ENCODE measurements around the gene GARIN5B.
A peak's percentile ranks its signal among the peaks of the same experiment; 100 is the strongest.
"Not testable (repeated sequence)": the region's sequence is repeated elsewhere in the genome, so short reads cannot be mapped to it uniquely, and the experiment has no call there.

Gene GARIN5B

GRCh38 chr19:55406826-55407549 is 43.9 kb upstream of the GARIN5B start:
- ChIA-PET CTCF (interaction anchor here (1.0 kb wide), 1 partner anchor 61 kb away, joined by 3 read pairs; no protein-coding TSS in a partner anchor), POLR2A (interaction anchor here (0.6 to 3.8 kb wide), 23 partner anchors 8 to 260 kb away, joined by 3 to 72 read pairs (median 4); partner anchors contain the start of genes HSPBP1, KMT5C, PPP6R1 and SYT5)
- no peak for TF ChIP-seq ZNF384 (IDR thresholded peaks at IDR 0.05)
- TF ChIP-seq, protein P1, sequence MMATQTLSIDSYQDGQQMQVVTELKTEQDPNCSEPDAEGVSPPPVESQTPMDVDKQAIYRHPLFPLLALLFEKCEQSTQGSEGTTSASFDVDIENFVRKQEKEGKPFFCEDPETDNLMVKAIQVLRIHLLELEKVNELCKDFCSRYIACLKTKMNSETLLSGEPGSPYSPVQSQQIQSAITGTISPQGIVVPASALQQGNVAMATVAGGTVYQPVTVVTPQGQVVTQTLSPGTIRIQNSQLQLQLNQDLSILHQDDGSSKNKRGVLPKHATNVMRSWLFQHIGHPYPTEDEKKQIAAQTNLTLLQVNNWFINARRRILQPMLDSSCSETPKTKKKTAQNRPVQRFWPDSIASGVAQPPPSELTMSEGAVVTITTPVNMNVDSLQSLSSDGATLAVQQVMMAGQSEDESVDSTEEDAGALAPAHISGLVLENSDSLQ (IDR thresholded peaks at IDR 0.05): peak; percentile 75
- no peak for DNase-seq (ENCODE audit: extremely low spot score)

DNA sequence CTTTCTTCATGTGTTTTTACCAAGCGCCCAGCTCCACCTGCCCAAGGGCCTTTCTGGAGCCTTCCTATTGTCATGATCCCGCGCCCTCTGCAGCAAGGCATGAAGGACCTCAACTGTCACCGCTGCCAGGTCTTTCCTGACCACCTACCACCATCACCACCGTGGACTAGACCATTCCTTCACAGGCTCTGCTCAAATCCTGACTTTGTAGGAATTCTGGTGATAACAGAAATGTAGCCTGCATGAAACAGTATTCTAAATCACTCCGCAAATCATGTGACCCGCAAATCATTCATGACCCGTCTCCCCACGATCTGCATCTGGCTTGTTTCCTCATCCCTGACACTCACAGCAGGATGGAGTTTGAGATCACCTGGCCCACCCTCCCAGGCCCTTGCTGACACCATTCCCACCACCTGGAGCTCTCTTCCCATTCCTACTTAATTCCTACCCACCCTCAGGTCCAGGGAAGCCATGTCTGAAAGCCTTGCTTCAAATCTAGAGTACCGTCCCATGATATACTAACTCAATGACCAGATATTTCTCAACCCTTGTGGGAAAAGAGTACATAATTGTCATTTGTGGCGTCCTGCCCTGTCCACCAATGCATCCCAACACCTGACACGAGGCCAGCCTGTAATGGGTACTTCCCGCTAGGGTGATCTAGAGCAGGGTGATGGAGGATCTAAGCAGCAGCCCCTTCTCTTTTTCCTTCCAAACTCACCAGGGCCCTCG is 43.2 kb upstream of the GARIN5B start:
- TF ChIP-seq CTBP1 (IDR thresholded peaks at IDR 0.05; ENCODE audit: borderline replicate concordance) (no peak), LEF1 (IDR thresholded peaks at IDR 0.05; ENCODE audit: borderline replicate concordance) (no peak), ZNF384 (IDR thresholded peaks at IDR 0.05) (no peak), FOXA1 (IDR thresholded peaks at IDR 0.05) (no peak), SUZ12 (IDR thresholded peaks at IDR 0.05) (no peak), L3MBTL2 (conservative IDR thresholded peaks at IDR 0.05) (no peak)
- ChIA-PET CTCF (no interaction called here), POLR2A (interaction anchor here (1.0 to 3.8 kb wide), 7 partner anchors 14 to 147 kb away, joined by 3 to 72 read pairs (median 9); partner anchors contain the start of genes HSPBP1, KMT5C and PPP6R1)
- no peak for DNase-seq (ENCODE audit: extremely low spot score)

DNA sequence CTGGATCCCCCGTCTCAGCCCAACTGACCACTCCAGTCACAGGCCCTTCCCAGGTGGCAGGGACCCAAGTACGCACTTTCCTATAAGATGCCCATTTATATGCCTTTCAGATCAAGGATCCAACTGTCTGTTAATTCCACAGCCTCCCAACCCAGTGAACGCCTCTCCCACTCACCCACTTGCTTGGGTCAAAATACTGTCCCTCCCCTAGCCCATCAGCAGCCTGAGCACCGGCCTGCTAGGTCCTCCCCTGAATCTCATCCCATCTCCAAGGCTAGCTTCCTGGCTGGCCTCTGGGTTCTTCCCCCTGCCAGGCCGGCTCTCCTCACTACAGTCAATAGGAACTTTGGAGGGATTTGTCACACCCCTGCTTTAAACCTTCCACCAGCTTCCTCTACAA is 42.6 kb upstream of the GARIN5B start:
- TF ChIP-seq ELF4 (IDR thresholded peaks at IDR 0.05) (no peak), BHLHE40 (IDR thresholded peaks at IDR 0.05; ENCODE audit: borderline replicate concordance) (no peak), L3MBTL2 (conservative IDR thresholded peaks at IDR 0.05) (no peak), SUZ12 (IDR thresholded peaks at IDR 0.05) (no peak), HDGF (IDR thresholded peaks at IDR 0.05; ENCODE audit: borderline replicate concordance) (no peak), NFRKB (IDR thresholded peaks at IDR 0.05) (no peak), SP1 (IDR thresholded peaks at IDR 0.05) (no peak), CTBP1 (IDR thresholded peaks at IDR 0.05; ENCODE audit: borderline replicate concordance) (no peak), ZNF384 (IDR thresholded peaks at IDR 0.05) (no peak), LEF1 (IDR thresholded peaks at IDR 0.05; ENCODE audit: borderline replicate concordance) (no peak)
- ChIA-PET CTCF (no interaction called here), POLR2A (interaction anchor here (1.0 to 3.8 kb wide), 3 partner anchors 13 to 104 kb away, joined by 3 to 72 read pairs (median 26); partner anchors contain the start of gene KMT5C)
- no peak for DNase-seq (ENCODE audit: extremely low spot score)

- DNase-seq (ENCODE audit: extremely low spot score): no peak
- ChIA-PET POLR2A (interaction anchor here (0.7 to 1.0 kb wide), 2 partner anchors 27 to 63 kb away, joined by 3 read pairs; no protein-coding TSS in a partner anchor), CTCF (no interaction called here)
- TF ChIP-seq ZNF384 (IDR thresholded peaks at IDR 0.05) (no peak), ARNT (IDR thresholded peaks at IDR 0.05) (no peak), L3MBTL2 (conservative IDR thresholded peaks at IDR 0.05) (no peak), CTBP1 (IDR thresholded peaks at IDR 0.05; ENCODE audit: borderline replicate concordance) (no peak), BHLHE40 (IDR thresholded peaks at IDR 0.05; ENCODE audit: borderline replicate concordance) (no peak), FOXM1 (IDR thresholded peaks at IDR 0.05; ENCODE audit: borderline replicate concordance) (no peak), LEF1 (IDR thresholded peaks at IDR 0.05; ENCODE audit: borderline replicate concordance) (no peak), ELF4 (IDR thresholded peaks at IDR 0.05) (no peak), FOXA1 (IDR thresholded peaks at IDR 0.05) (no peak), FOXK2 (IDR thresholded peaks at IDR 0.05) (no peak), SUZ12 (IDR thresholded peaks at IDR 0.05) (no peak), SP1 (IDR thresholded peaks at IDR 0.05) (no peak), TARDBP (IDR thresholded peaks at IDR 0.05) (no peak)
- TF ChIP-seq, protein P1 (IDR thresholded peaks at IDR 0.05): no peak
Measured at GRCh38 chr19:55402509-55402908, 39.4 kb upstream of the GARIN5B start.

GRCh38 chr19:55401390-55401789 is 38.3 kb upstream of the GARIN5B start:
- POLR2A ChIA-PET: interaction anchor here (0.6 to 3.0 kb wide), 2 partner anchors 11 to 100 kb away, joined by 3 to 13 read pairs; no protein-coding TSS in a partner anchor
- DNase-seq (ENCODE audit: extremely low spot score); CTCF ChIA-PET: not testable (repeated sequence)

- ChIA-PET POLR2A (interaction anchor here (1.2 to 3.0 kb wide), 2 partner anchors 10 to 12 kb away, joined by 3 to 13 read pairs; no protein-coding TSS in a partner anchor), CTCF (interaction anchor here (1.5 kb wide), 1 partner anchor 108 kb away, joined by 4 read pairs; no protein-coding TSS in a partner anchor)
- TF ChIP-seq SP1 (IDR thresholded peaks at IDR 0.05): no peak
- TF ChIP-seq BHLHE40 (IDR thresholded peaks at IDR 0.05; ENCODE audit: borderline replicate concordance): no peak
- no peak for TF ChIP-seq TARDBP (IDR thresholded peaks at IDR 0.05)
- TF ChIP-seq L3MBTL2 (conservative IDR thresholded peaks at IDR 0.05): no peak
- TF ChIP-seq NFRKB (IDR thresholded peaks at IDR 0.05): no peak
- no peak for TF ChIP-seq ELF4 (IDR thresholded peaks at IDR 0.05)
- TF ChIP-seq FOXA1 (IDR thresholded peaks at IDR 0.05): no peak
- TF ChIP-seq ZNF384 (IDR thresholded peaks at IDR 0.05): no peak
- TF ChIP-seq, protein P1 (IDR thresholded peaks at IDR 0.05): no peak
- TF ChIP-seq SUZ12 (IDR thresholded peaks at IDR 0.05): no peak
- no peak for DNase-seq (ENCODE audit: extremely low spot score)
Measured at GRCh38 chr19:55400281-55401087, 37.4 kb upstream of the GARIN5B start.

All from HEK293T (cell line).